Spleen (tissue), 11 donors: ENCODE results near the gene ATOH8. TPM values are rescaled to one million over a fixed set of nuclear protein-coding genes. Genes with fewer than 3 reads are reported as not detected.

Source experiments
- DNase-seq: peaks from one replicate; pipeline ENCODE4 v3.0.0-alpha.2; 2020
- H3K27ac ChIP-seq, 8 donors: fragments of 200-600 bp; sonication (generic) in 7 of 8; 1 replicate in 4 of 8; 2 replicates in 4 of 8; pipeline versions ENCODE4 v1.5.0 to v1.8.0; 2016 to 2021; ENCODE audit warnings: inconsistent platforms in 4 of 8, mild to moderate bottlenecking in 4 of 8, moderate library complexity in 1 of 8
- H3K27me3 ChIP-seq, 7 donors: fragments of 200-600 bp; sonication (generic) in 6 of 7; replicated peaks in 1 of 7; 1 replicate in 4 of 7; 2 replicates in 3 of 7; pipeline versions ENCODE4 v1.5.0 to v1.8.0; 2016 to 2021; ENCODE audit warnings: inconsistent platforms in 3 of 7, mild to moderate bottlenecking in 1 of 7
- H3K36me3 ChIP-seq, 6 donors: fragments of 200-600 bp; sonication (generic) in 5 of 6; 1 replicate in 4 of 6; 2 replicates in 2 of 6; pipeline versions ENCODE4 v1.5.0 to v1.8.0; 2016 to 2021; ENCODE audit warnings: inconsistent platforms in 2 of 6
- H3K4me1 ChIP-seq, 6 donors: fragments of 200-600 bp; sonication (generic) in 5 of 6; 1 replicate in 3 of 6; 2 replicates in 3 of 6; pipeline versions ENCODE4 v1.5.0 to v1.8.0; 2016 to 2021; ENCODE audit warnings: inconsistent platforms in 3 of 6
- H3K4me3 ChIP-seq, 8 donors: fragments of 200-600 bp; sonication (generic) in 7 of 8; 1 replicate in 4 of 8; 2 replicates in 4 of 8; pipeline versions ENCODE4 v1.5.0 to v1.8.0; 2016 to 2021; ENCODE audit warnings: inconsistent platforms in 4 of 8, mild to moderate bottlenecking in 4 of 8, moderate library complexity in 2 of 8
- H3K9me3 ChIP-seq, 8 donors: fragments of 200-600 bp; sonication (generic) in 7 of 8; 1 replicate in 4 of 8; 2 replicates in 4 of 8; pipeline versions ENCODE4 v1.5.0 to v1.8.0; 2016 to 2021; ENCODE audit warnings: inconsistent platforms in 4 of 8
- POLR2A ChIP-seq, 3 donors: fragments of 450-650 bp; IDR thresholded peaks; one replicate each; pipeline ENCODE4 v1.5.1; 2017; ENCODE audit warnings: antibody characterized with exemption in 3 of 3, mild to moderate bottlenecking in 1 of 3
- POLR2AphosphoS5 ChIP-seq, 3 donors: sonication (generic); formaldehyde crosslinking; IDR thresholded peaks; one replicate each; pipeline ENCODE4 v1.5.1; 2017; ENCODE audit warnings: antibody characterized with exemption in 3 of 3
- WGBS, 5 donors: extraction: QIAGEN DNeasy Blood & Tissue Kit in 3 of 5; methylation state at CpG; one replicate each; pipeline versions ENCODE4 v1.1.5 to v1.1.7; 2013 to 2018; 5-methylcytosine and 5-hydroxymethylcytosine counted together
- intact Hi-C: fragments of 100-400 bp; cut with DNase I; formaldehyde crosslinking; loops from one replicate; pipeline ENCODE4 v1.15.0; 2023; ENCODE audit warnings: low total_unique reads
- polyA plus RNA-seq, 3 donors: library from polyadenylated mRNA; stranded (reverse); fragments of 200-250 nt; gene quantifications; one replicate each; pipeline ENCODE4 v1.2.1, GENCODE V29; 2013
- total RNA-seq, 7 donors: library from RNA; depleted of rRNA in 3 of 7; stranded (reverse); fragments of >200 nt in 3 of 7; fragmentation: NEBNext Ultra II Directional in 4 of 7; extraction: Animal tissue kit (Norgen Biotek cat#: 25700) in 4 of 7; gene quantifications; one replicate each; pipeline versions ENCODE4 v1.1.0 to v1.2.1, GENCODE V29; 2016 to 2021
- TF ChIP-seq, protein P1 (sequence below), 11 experiments: fragments of 200-600 bp in 7 of 11; fragments of 450-650 bp in 4 of 11; sonication (generic) in 4 of 11; IDR thresholded peaks in 8 of 11; conservative IDR thresholded peaks in 3 of 11; 1 replicate in 7 of 11; 2 replicates in 4 of 11; pipeline versions ENCODE4 v1.4.0 to v1.8.0; 2016 to 2021; ENCODE audit warnings: antibody characterized with exemption in 11 of 11, inconsistent platforms in 4 of 11, mild to moderate bottlenecking in 1 of 11
- donor health status: healthy with polysubstance abuse.
- donor health status: DM: no; HTN: no; CAD: no; lungs with moderate emphysema.
- donor health status: DM: no; HTN: no; CAD: no.
- donor health status: Bipolar disorder and iron deficiency.
- donor health status: healthy.
- donor health status: DM: no; HTN: no; CAD: no.
- donor health status: DM: yes; HTN: yes; CAD: no.

ATOH8 gene
- total and polyA plus RNA-seq, 10 donors = 6.4 to 53.0 (median 17.4) TPM

- intact Hi-C loops = no loop called here
- peaks cover 0 to 82% (median 7%) of the 10 kb centered on the region in 7 donors for H3K27me3 ChIP-seq
- TF ChIP-seq POLR2AphosphoS5 (IDR thresholded peaks at IDR 0.05) (peak in 2 of 3 donors; percentile 14 to 37), POLR2A (IDR thresholded peaks at IDR 0.05) (no peak)
- TF ChIP-seq, protein P1, sequence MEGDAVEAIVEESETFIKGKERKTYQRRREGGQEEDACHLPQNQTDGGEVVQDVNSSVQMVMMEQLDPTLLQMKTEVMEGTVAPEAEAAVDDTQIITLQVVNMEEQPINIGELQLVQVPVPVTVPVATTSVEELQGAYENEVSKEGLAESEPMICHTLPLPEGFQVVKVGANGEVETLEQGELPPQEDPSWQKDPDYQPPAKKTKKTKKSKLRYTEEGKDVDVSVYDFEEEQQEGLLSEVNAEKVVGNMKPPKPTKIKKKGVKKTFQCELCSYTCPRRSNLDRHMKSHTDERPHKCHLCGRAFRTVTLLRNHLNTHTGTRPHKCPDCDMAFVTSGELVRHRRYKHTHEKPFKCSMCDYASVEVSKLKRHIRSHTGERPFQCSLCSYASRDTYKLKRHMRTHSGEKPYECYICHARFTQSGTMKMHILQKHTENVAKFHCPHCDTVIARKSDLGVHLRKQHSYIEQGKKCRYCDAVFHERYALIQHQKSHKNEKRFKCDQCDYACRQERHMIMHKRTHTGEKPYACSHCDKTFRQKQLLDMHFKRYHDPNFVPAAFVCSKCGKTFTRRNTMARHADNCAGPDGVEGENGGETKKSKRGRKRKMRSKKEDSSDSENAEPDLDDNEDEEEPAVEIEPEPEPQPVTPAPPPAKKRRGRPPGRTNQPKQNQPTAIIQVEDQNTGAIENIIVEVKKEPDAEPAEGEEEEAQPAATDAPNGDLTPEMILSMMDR (IDR thresholded peaks at IDR 0.05 in 8 of 11, conservative IDR thresholded peaks at IDR 0.05 in 3 of 11) = no peak
- DNase-seq = no peak
- H3K27ac ChIP-seq = peak overlapping the region in 6 of 8 donors; percentile 22 to 62 (median 42)
- H3K9me3 ChIP-seq = no peaks in the 10 kb centered on the region
- no peak overlapping the region for H3K4me3 ChIP-seq
- H3K36me3 ChIP-seq = no peaks in the 10 kb centered on the region
- 22 to 28% (median 25%) methylated on average over 7 of the region's 7 CpGs for WGBS, 5 donors
- peaks cover 13 to 88% (median 58%) of the 10 kb centered on the region in 6 donors for H3K4me1 ChIP-seq
Observed at GRCh38 chr2:85766229-85766628, 12.4 kb downstream of the ATOH8 start.

DNA sequence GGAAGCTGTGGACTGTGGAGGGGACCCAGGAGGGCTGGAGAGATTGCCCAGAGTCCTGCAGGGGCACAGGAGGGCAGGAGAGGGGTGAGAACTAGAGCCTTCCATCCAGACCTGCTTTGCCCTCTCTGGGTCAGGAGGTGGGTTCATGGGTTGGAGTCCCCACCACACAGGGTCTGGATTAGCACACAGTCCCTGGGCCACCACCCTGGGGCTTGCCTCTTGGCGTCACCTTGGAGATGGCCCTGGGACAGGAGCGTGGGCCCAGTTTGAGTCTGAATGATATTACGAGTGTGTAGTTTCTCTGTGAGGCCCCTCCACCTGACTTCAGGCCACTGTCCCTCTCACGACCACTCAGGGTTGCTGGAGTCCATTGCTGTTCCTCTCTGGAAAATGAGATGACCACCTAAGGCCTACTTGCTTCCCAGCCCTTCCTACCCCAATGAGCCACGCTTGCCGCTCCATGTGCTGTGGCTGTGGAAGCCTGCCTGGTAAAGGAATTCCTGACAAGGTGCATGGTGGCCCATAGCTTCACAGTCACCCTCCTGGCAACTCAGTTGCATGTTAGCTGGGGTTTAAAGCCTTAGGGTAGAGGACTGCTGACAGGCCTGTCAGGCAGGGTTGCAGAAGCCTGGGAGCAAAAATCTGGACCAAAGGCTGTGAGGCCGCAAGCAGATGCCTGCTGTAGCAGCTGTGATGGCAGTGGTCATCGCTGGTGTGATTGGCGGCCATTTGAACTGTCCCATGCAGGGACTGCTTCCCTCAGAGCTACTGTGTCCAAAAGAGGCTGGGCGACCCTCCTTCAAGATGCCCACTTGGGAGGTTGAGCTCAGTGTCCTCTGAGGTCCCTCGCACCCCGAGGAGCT is 14.2 kb downstream of the ATOH8 start:
- no peaks in the 10 kb centered on the region for H3K36me3 ChIP-seq
- H3K27ac ChIP-seq = peak overlapping the region in 3 of 8 donors; percentile 23 to 75 (median 38)
- intact Hi-C loops = no loop called here
- peaks cover 0 to 87% (median 7%) of the 10 kb centered on the region in 7 donors for H3K27me3 ChIP-seq
- WGBS, 5 donors = 77 to 91% (median 85%) methylated on average over 11 to 12 of the region's 12 CpGs
- H3K4me1 ChIP-seq = peaks cover 24 to 96% (median 70%) of the 10 kb centered on the region in 6 donors
- no peak overlapping the region for H3K4me3 ChIP-seq
- no peak for DNase-seq
- no peaks in the 10 kb centered on the region for H3K9me3 ChIP-seq
- TF ChIP-seq POLR2AphosphoS5 (IDR thresholded peaks at IDR 0.05) (no peak), POLR2A (IDR thresholded peaks at IDR 0.05) (no peak)
- TF ChIP-seq, protein P1 (IDR thresholded peaks at IDR 0.05 in 8 of 11, conservative IDR thresholded peaks at IDR 0.05 in 3 of 11) = no peak

GRCh38 chr2:85768713-85769112 is 14.9 kb downstream of the ATOH8 start:
- Histone ChIP-seq H3K36me3 (no peaks in the 10 kb centered on the region), H3K27me3 (peaks cover 0 to 94% (median 7%) of the 10 kb centered on the region in 7 donors), H3K4me3 (no peak overlapping the region), H3K27ac (peak overlapping the region in 3 of 8 donors; percentile 23 to 75 (median 38)), H3K4me1 (peaks cover 26 to 97% (median 77%) of the 10 kb centered on the region in 6 donors), H3K9me3 (no peaks in the 10 kb centered on the region)
- no peak for DNase-seq
- TF ChIP-seq, protein P1 (IDR thresholded peaks at IDR 0.05 in 8 of 11, conservative IDR thresholded peaks at IDR 0.05 in 3 of 11) = no peak
- TF ChIP-seq POLR2AphosphoS5 (IDR thresholded peaks at IDR 0.05) = peak in 1 of 3 donors; percentile 20
- no peak for TF ChIP-seq POLR2A (IDR thresholded peaks at IDR 0.05)
- 56 to 79% (median 70%) methylated on average over 6 to 8 of the region's 8 CpGs for WGBS, 5 donors
- intact Hi-C loops = no loop called here
